HG03460 (cell line): ENCODE data around the gene ATP1A3.
"Not testable (repeated sequence)": the region's sequence is repeated elsewhere in the genome, so short reads cannot be mapped to it uniquely, and the experiment has no call there.

Experiments
- ATAC-seq: cut with Tn5 transposase; IDR thresholded peaks from one replicate; pipeline ENCODE4 v1.9.1; 2021; ENCODE audit not compliant: unreplicated experiment

The ATP1A3 gene

DNA sequence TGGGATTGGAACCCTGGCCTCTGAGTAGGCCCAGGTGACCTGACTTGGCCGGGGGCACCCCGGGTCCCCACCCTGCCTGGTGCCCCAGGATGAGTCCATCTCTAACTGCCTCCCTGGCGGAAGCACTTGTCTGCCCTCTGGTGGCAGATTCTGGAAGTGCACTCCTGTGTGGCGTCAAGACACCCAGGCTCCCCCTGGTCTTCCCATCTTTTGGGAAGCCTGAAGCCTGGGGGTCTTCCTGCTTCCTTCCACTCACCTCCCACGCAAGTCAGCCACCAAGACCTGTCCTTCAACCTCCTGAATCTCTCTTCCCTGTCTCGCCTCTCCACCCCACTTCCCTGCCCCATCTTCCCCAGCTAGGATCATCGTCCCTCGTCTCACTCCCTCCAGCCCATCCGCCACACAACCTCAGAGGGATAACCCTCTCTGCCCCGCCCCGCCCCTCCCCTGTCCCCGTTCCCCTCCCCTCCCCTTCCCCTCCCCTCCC lies 42.3 kb downstream of the ATP1A3 start:
- ATAC-seq = no peak

DNA sequence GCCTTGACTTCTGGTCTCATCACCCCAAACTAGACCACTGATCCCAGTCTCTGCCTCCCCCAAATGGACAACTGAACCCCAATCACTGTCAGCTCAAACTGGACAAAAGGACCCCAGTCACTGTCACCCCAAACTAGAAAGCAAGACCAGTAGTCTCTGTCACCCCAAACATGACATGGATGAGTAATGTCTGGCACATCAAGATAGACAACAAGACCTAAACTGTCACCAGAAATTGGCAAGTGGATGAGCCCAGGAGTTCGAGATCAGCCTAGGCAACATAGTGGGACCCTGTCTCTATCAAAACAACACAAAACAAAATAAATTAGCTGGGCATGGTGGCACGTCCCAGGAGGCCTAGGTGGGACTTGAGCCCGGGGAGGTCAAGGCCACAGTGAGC lies 46.9 kb downstream of the ATP1A3 start:
- ATAC-seq = no peak

- ATAC-seq = peak; percentile 67
These were observed 48.8 kb downstream of the ATP1A3 start for GRCh38 chr19:41945135-41945766.

- no peak for ATAC-seq
These were observed 49.7 kb downstream of the ATP1A3 start for GRCh38 chr19:41944336-41944735.

GRCh38 chr19:41941410-41942202 lies 52.4 kb downstream of the ATP1A3 start:
- no peak for ATAC-seq

DNA sequence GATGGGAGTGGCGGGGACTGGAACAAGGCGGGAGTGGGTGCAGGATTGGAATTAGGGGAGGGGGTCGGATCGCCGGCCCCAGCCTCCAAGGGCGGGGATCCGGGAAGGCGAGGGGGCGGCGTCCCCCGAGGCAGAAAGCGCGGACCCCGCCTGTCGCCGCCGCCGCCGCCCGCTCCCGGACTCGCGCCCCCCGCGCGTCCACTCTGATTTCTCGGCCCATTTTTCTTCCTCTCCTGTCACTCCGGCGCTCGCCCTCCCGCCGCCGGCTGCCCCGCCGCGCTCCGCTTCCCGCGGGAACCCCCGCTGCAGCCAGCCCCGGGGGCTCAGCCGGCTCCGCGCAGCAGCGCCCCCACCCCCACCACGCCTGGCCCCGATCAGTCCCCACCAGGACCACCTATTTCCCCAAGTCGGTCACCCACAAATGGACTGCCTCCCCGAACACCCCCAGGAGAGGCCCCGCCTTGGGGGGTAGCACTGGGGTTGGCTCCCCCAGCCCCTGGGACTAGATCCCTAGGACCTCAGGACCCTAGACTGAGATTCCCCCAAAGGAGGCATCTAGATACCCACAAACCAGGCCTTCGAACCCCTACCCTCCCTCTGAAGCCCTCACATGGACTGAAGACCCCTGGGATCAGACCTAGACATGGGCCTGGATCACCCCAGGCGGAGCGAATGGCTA lies 53.2 kb downstream of the ATP1A3 start:
- ATAC-seq = no peak

DNA sequence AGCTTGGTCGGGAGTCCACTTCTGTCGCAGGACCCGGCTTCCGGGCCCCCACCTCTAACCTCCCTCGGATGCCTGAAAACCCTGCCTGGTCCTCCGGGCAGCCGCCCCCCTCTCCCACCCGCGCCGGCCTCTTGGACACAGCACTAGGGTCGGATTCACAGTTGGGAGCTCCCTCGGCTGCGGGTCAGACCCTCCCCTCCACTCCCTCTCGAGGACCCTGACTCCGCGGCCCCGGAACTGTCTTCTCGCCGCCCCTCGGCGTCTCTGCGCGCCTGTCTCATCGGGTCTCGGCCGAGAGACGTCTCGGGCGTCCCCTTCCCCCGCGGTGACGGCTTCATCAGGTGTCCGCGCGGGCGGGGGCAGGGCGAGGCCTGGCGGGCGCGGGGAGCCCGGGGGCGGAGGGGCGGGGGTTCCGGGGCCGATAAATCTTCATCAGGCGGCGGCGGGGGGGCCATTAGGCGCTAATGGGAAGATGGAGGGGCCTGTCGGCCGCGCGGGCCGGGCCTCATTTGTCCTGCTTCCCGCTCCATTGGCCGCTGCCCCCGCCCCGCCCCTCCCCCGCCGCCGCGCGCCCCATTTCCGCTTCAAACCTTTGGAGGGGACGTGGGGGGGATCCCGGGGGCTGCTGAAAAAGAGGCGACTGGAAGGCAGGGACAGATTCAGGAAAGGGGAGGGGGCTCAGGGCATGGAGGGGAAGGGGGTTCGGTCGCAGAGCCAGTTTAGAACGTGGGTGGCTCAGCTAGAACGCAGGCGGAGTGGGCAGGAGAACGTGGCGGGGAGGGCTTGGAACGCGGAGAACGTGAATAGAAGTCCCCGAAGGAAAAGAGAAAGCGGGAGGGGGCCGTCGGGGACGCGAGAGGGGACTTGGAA lies 53.9 kb downstream of the ATP1A3 start:
- ATAC-seq = no peak

GRCh38 chr19:41939209-41939608 lies 54.8 kb downstream of the ATP1A3 start:
- ATAC-seq = not testable (repeated sequence)

DNA sequence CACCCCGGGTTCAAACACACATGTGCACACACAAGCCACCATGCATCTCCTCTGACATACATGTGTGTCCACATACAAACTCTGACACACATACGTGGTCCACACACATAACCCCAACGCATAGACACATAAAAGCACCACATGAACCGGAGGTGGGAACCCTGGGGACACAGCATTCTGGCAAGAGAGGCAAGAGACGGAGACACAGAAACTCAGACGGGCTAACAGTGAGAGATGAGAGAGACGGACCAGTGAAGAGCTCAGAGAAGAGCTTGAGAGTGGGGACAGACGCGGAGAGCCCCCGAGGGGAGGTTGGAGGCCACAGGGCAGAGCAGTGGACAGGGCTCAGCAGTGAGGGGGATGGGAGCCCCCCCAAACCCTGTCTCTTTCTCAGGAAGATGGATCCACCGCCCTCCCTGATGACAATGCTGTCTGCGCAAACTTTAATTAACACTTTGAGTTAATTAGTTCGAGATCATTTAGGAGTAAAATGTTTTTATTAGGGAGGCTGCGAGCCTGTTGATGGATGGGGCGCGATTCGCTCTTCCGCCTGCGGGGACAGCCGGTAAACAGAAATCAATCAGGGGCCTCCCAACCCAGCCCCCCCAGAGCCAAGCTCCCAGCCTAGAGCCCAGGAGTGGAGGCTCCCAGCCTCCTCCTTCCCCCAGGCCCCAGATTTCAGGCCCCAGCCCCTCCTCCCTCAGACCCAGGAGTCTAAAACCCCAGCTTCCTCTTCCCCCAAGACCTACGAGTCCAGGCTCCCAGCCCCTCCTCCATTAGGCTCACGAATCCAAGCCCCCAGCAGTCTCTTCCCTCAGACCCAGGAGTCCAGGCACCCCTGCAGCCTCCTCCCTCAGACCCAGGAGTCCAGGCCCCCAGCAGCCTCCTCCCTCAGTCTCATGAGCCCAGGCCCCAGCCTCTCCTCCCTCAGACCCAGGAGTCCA lies 56.2 kb downstream of the ATP1A3 start:
- no peak for ATAC-seq

- no peak for ATAC-seq
These were observed 57.1 kb downstream of the ATP1A3 start for GRCh38 chr19:41936961-41937360.

GRCh38 chr19:41936416-41936850 lies 57.6 kb downstream of the ATP1A3 start:
- ATAC-seq = no peak

GRCh38 chr19:41935760-41936415 lies 58.1 kb downstream of the ATP1A3 start:
- no peak for ATAC-seq

DNA sequence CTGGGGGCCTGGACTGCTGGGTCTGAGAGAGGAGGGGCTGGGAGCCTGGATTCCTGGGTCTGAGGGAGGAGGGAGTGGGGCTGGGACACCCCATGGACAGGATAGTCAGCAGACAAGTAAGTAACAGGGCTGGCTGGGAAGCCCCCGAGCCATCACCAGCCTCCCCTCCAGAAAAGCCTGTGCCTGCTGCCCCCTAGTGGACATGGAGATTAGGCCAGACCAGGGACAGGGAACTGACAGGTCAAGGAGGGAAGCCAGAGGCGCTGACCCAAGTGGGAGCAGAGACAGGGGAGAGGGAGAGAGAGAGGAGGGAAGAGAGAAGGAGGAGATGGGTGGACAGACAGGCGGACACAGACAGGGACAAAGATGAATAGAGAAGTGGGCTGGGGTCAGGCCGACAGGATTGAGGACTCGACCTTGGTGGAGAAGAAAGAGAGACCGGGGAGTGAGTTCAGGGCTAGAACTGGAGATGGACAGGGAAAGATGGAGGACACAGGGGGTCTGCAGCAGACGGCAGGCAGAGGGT lies 59.1 kb downstream of the ATP1A3 start:
- ATAC-seq = no peak

GRCh38 chr19:41933693-41934426 lies 60.2 kb downstream of the ATP1A3 start:
- ATAC-seq = no peak

DNA sequence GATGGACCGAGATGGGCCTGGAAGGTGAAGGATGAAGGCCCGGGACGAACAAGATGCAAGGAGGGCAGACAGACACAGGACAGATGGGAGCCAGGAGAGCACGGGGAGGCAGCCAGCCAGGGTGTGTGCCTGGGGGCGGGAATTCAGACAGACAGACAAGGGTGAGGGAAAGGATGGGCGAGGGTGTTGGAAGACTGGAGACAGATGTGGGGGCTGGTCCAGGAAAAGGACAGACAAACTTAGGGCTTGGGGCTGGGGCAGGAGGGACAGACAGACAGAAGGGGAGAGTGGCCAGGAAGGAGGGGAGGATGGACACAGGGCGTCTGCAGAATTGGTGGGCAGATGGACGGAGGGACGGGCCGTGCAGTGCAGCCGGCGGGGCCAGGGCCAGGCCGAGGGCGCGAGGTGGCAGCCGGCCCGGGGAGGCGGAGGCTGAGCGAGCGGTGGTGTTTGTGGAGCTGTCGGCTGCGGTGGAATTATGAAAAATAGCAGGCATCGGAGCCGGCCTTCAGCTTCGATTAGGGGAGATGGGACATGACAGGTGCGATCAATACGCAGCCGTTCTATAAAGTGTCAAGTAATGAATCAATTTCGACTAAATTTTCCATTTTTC lies 61.2 kb downstream of the ATP1A3 start:
- ATAC-seq = no peak

- ATAC-seq = no peak
These were observed 61.7 kb downstream of the ATP1A3 start for GRCh38 chr19:41932259-41932719.

- ATAC-seq = no peak
These were observed 63.0 kb downstream of the ATP1A3 start for GRCh38 chr19:41930926-41931592.
